Caco-2 (cell line): ENCODE data around the gene MSL1. TPM values are rescaled to one million over a fixed set of nuclear protein-coding genes. Genes with fewer than 3 reads are reported as not detected.

Source experiments
- BruUV-seq: library from RNA; stranded (reverse); fragments of 400-500 nt; replicated peaks from 2 replicates; lab custom pipeline; 2021; lab: Mats Ljungman, UMichigan
- CTCF ChIA-PET: fragments of 300-600 bp; sonication (Branson Sonifier 250); formaldehyde crosslinking; loops from one replicate; lab custom pipeline; 2022; ENCODE audit warnings: antibody characterized with exemption; lab: Charles Lee
- POLR2A ChIA-PET: fragments of 300-600 bp; sonication (Branson Sonifier 250); formaldehyde crosslinking; loops from one replicate; lab custom pipeline; 2022; ENCODE audit warnings: antibody characterized with exemption; lab: Charles Lee
- DNase-seq, 2 experiments: peaks; one replicate each; pipeline versions ENCODE4 v3.0.0 to v3.0.0-alpha.2; 2020 to 2022
- H3K27me3 ChIP-seq: replicated peaks from 2 replicates; pipeline ENCODE4 v1.6.0; 2011; ENCODE audit warnings: low read length; ENCODE audit not compliant: control insufficient read depth, insufficient read depth
- H3K36me3 ChIP-seq: 2 replicates; pipeline ENCODE4 v1.5.1; 2011; ENCODE audit warnings: low read length; ENCODE audit not compliant: control insufficient read depth, insufficient read depth
- H3K4me1 ChIP-seq: fragments of 250-450 bp; sonication (Bioruptor Pico); 2 replicates; pipeline ENCODE4 v1.5.1; 2020; ENCODE audit warnings: mild to moderate bottlenecking
- H3K4me3 ChIP-seq: 2 replicates; pipeline ENCODE4 v1.5.1; 2011; ENCODE audit warnings: low read depth, mild to moderate bottlenecking, control low read depth, low read length
- H3K9me3 ChIP-seq: fragments of 250-450 bp; sonication (Bioruptor Pico); 2 replicates; pipeline ENCODE4 v1.5.1; 2020; ENCODE audit warnings: mild to moderate bottlenecking, moderate library complexity
- H3K27ac Mint-ChIP-seq: one replicate; pipeline ENCODE4 v1.8.0; 2022; ENCODE audit warnings: mixed read lengths; ENCODE audit not compliant: unreplicated experiment
- H3K27me3 Mint-ChIP-seq: one replicate; pipeline ENCODE4 v1.8.0; 2022; ENCODE audit warnings: mixed read lengths; ENCODE audit not compliant: insufficient read depth, unreplicated experiment
- H3K36me3 Mint-ChIP-seq: one replicate; pipeline ENCODE4 v1.8.0; 2022; ENCODE audit warnings: mild to moderate bottlenecking, mixed read lengths; ENCODE audit not compliant: insufficient read depth, unreplicated experiment
- H3K4me1 Mint-ChIP-seq: one replicate; pipeline ENCODE4 v1.8.0; 2022; ENCODE audit warnings: low read depth, mixed read lengths; ENCODE audit not compliant: unreplicated experiment
- H3K4me3 Mint-ChIP-seq: one replicate; pipeline ENCODE4 v1.8.0; 2022; ENCODE audit warnings: mild to moderate bottlenecking, moderate library complexity, mixed read lengths; ENCODE audit not compliant: unreplicated experiment
- H3K9me3 Mint-ChIP-seq: one replicate; pipeline ENCODE4 v1.8.0; 2022; ENCODE audit warnings: mixed read lengths; ENCODE audit not compliant: unreplicated experiment
- intact Hi-C: fragments of 100-400 bp; cut with micrococcal nuclease; formaldehyde crosslinking; loops from one replicate; pipeline ENCODE4 v1.10.0; 2022; ENCODE audit not compliant: unreplicated experiment
- total RNA-seq: library from RNA; stranded (reverse); gene quantifications from 2 replicates; pipeline ENCODE4 v1.2.3, GENCODE V29; 2022
- TF ChIP-seq, protein P1 (sequence below), 2 experiments: fragments of 200-600 bp in 1 of 2; IDR thresholded peaks; 1 replicate in 1 of 2; 2 replicates in 1 of 2; pipeline versions ENCODE4 v1.5.1 to v1.8.0; 2011 to 2022; ENCODE audit warnings: antibody characterized with exemption in 1 of 2, control low read depth in 1 of 2, inconsistent platforms in 1 of 2, low read depth in 1 of 2, low read length in 1 of 2, mild to moderate bottlenecking in 1 of 2, moderate library complexity in 1 of 2; ENCODE audit not compliant: insufficient read depth in 1 of 2, severe bottlenecking in 1 of 2, unreplicated experiment in 1 of 2

Gene MSL1
- total RNA-seq, 1 experiment from 2014 or later = 82.6 TPM

DNA sequence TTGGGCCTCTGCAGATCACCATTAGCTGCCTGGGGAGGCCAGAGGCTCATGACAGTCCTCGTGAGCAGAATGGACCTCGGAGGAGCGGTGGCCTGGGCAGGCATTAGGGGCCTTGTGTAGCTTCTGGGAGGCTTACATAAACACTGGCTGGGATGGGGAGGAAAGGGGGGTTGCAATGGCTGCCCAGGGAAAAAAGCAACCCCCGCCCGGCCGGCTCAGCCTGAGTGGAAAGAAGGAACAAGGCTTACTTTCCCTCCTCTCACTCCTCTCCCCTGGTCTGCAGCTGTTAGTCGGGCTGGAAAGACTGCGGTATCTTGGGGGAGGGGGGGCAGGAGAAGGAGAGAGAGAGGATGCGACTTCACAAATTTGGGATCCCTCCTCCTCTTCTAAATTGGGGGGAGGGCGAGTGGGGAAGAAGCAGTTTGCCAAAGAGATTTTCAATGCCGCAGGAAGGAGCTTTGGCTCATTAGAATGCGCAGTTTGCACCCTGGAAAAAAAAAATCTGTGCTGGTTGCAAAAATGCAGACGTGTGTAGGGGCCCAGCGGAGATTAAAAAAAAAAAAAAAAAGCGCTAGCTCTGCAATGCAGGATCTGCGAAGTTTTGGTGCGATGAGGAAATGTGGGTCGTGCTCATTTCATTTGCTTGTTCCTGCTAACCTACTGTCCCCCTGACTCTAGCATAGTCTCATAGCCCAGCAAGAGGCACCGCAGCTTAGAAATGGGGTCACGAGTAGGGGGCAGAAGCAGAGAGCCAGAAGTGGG, 14.8 kb upstream of the MSL1 start:
- H3K9me3 Mint-ChIP-seq = no peaks in the 10 kb centered on the region
- Histone ChIP-seq H3K9me3 (no peaks in the 10 kb centered on the region), H3K4me1 (peaks cover 61% of the 10 kb centered on the region), H3K4me3 (no peak overlapping the region), H3K27me3 (no peaks in the 10 kb centered on the region), H3K36me3 (no peaks in the 10 kb centered on the region)
- no peaks in the 10 kb centered on the region for H3K36me3 Mint-ChIP-seq
- ChIA-PET POLR2A (interaction anchor here (0.6 kb wide), 1 partner anchor 89 kb away, joined by 3 read pairs; no protein-coding TSS in a partner anchor), CTCF (interaction anchor here (0.6 kb wide), 1 partner anchor 75 kb away, joined by 3 read pairs; no protein-coding TSS in a partner anchor)
- H3K4me3 Mint-ChIP-seq = no peak overlapping the region
- TF ChIP-seq, protein P1, sequence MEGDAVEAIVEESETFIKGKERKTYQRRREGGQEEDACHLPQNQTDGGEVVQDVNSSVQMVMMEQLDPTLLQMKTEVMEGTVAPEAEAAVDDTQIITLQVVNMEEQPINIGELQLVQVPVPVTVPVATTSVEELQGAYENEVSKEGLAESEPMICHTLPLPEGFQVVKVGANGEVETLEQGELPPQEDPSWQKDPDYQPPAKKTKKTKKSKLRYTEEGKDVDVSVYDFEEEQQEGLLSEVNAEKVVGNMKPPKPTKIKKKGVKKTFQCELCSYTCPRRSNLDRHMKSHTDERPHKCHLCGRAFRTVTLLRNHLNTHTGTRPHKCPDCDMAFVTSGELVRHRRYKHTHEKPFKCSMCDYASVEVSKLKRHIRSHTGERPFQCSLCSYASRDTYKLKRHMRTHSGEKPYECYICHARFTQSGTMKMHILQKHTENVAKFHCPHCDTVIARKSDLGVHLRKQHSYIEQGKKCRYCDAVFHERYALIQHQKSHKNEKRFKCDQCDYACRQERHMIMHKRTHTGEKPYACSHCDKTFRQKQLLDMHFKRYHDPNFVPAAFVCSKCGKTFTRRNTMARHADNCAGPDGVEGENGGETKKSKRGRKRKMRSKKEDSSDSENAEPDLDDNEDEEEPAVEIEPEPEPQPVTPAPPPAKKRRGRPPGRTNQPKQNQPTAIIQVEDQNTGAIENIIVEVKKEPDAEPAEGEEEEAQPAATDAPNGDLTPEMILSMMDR (IDR thresholded peaks at IDR 0.05; ENCODE audit: insufficient read depth in 1 of 2, low read depth in 1 of 2, low read length in 1 of 2, severe bottlenecking in 1 of 2, unreplicated experiment in 1 of 2) = no peak
- H3K27ac Mint-ChIP-seq = no peak overlapping the region
- no TSS peak for BruUV-seq
- intact Hi-C loops = no loop called here
- no peak for DNase-seq
- H3K4me1 Mint-ChIP-seq = peaks cover 52% of the 10 kb centered on the region
- no peaks in the 10 kb centered on the region for H3K27me3 Mint-ChIP-seq

DNA sequence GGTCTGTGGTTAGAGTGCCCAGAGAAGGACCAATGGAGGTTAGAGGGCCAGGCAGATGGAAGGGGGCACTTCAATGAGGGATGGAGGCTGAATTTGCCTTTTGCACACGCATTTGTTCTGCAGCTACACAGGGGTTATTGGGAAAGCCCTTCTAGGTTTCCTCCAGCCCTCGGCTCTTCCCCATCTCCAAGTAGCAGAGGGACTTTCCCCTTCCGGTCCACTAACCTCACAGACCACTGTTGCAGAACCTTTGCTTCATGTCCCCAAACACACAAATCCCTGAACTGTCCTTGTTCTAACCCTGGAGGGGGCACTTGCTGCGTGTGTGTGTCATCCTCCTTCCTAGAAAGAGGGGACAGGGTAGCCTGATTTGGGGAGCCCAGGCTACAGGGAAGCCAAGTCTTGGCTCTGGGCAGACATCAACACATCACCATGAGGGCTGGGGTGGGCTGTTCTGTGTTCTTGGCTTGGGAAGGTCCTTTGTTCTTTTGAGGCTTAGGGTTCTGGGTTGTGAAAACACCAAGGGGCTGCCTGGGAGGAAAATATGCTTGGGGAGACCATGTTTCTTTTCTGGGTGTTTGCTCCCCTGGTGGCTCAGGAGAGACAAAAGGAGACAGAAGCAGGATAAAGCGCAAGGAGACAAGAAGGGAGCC, 14.1 kb upstream of the MSL1 start:
- Histone ChIP-seq H3K27me3 (no peaks in the 10 kb centered on the region), H3K4me3 (no peak overlapping the region), H3K36me3 (no peaks in the 10 kb centered on the region), H3K9me3 (no peaks in the 10 kb centered on the region), H3K4me1 (peaks cover 65% of the 10 kb centered on the region)
- H3K27ac Mint-ChIP-seq = no peak overlapping the region
- H3K9me3 Mint-ChIP-seq = no peaks in the 10 kb centered on the region
- intact Hi-C loops = no loop called here
- TF ChIP-seq, protein P1 (IDR thresholded peaks at IDR 0.05; ENCODE audit: insufficient read depth in 1 of 2, low read depth in 1 of 2, low read length in 1 of 2, severe bottlenecking in 1 of 2, unreplicated experiment in 1 of 2) = no peak
- no peak overlapping the region for H3K4me3 Mint-ChIP-seq
- DNase-seq = no peak
- peaks cover 4% of the 10 kb centered on the region for H3K36me3 Mint-ChIP-seq
- H3K4me1 Mint-ChIP-seq = peaks cover 57% of the 10 kb centered on the region
- no TSS peak for BruUV-seq
- no peaks in the 10 kb centered on the region for H3K27me3 Mint-ChIP-seq
- ChIA-PET POLR2A (interaction anchor here (0.6 kb wide), 1 partner anchor 89 kb away, joined by 3 read pairs; no protein-coding TSS in a partner anchor), CTCF (no interaction called here)

DNA sequence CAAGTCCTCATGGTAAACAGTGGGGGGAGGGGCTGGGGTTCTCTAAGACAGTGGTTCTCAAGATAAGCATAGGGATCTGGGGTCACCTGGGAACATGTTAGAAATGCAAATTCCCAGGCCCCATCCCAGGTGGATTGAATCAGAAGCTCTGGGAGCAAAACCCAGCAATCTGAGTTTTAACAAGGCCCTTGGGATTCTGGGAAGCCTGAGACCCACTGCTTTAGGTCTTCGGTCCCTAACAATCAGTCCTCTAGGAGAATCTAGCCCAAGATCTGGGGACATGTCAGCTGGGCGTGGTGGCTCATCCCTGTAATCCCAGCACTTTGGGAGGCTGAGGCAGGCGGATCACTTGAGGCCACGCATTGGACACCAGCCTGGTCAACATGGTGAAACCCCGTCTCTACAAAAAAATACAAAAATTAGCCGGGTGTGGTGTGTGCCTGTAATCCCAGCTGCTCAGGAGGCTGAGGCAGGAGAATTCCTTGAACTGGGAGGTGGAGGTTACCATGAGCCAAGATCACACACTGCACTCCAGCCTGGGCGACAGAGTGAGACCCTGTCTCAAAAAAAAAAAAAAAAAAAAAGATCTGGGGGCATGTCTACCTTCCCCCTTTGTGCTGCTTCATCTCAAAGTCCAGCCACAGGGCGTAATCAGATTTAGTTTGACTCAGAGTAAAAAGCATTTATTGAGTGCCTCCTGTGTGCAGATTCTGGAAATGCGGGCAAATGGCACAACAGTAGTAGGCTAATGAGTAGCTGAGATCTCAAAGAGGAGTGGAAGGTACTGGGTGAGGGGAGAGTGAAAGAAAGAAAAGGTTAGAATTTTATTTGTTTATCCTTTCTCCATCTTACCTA, 12.6 kb upstream of the MSL1 start:
- H3K4me3 Mint-ChIP-seq = no peak overlapping the region
- H3K4me1 Mint-ChIP-seq = peaks cover 62% of the 10 kb centered on the region
- H3K27me3 Mint-ChIP-seq = no peaks in the 10 kb centered on the region
- H3K9me3 ChIP-seq = no peaks in the 10 kb centered on the region
- H3K4me3 ChIP-seq = no peak overlapping the region
- H3K4me1 ChIP-seq = peaks cover 62% of the 10 kb centered on the region
- no TSS peak for BruUV-seq
- peak overlapping the region; percentile 86 for H3K27ac Mint-ChIP-seq
- no peaks in the 10 kb centered on the region for H3K36me3 ChIP-seq
- H3K27me3 ChIP-seq = no peaks in the 10 kb centered on the region
- intact Hi-C loops = no loop called here
- TF ChIP-seq, protein P1 (IDR thresholded peaks at IDR 0.05; ENCODE audit: insufficient read depth in 1 of 2, low read depth in 1 of 2, low read length in 1 of 2, severe bottlenecking in 1 of 2, unreplicated experiment in 1 of 2) = no peak
- H3K9me3 Mint-ChIP-seq = no peaks in the 10 kb centered on the region
- H3K36me3 Mint-ChIP-seq = peaks cover 19% of the 10 kb centered on the region
- DNase-seq = peak in 1 of 2 experiments; percentile 30
- ChIA-PET CTCF (interaction anchor here (0.6 to 5.9 kb wide), 5 partner anchors 8 to 91 kb away, joined by 3 to 136 read pairs (median 5); partner anchors contain the start of genes CASC3 and NR1D1), POLR2A (interaction anchor here (0.7 kb wide), 1 partner anchor 8 kb away, joined by 5 read pairs; no protein-coding TSS in a partner anchor)
